Lower leg skin (tissue), 4 donors: Measurements from ENCODE around the gene BTBD16. TPM values are rescaled to one million over a fixed set of nuclear protein-coding genes. Genes with fewer than 3 reads are reported as not detected.

Source experiments
- DNase-seq, 2 donors: peaks; one replicate each; pipeline ENCODE4 v3.0.0-alpha.2; 2019; ENCODE audit warnings: low spot score in 2 of 2
- H3K4me3 ChIP-seq: fragments of 200-600 bp; sonication (generic); 2 replicates; pipeline ENCODE4 v1.5.1; 2017; ENCODE audit warnings: mild to moderate bottlenecking, low read depth; ENCODE audit not compliant: poor library complexity, severe bottlenecking
- CTCF ChIP-seq, 3 donors: fragments of 450-650 bp; IDR thresholded peaks; one replicate each; pipeline ENCODE4 v1.5.1; 2016; ENCODE audit warnings: antibody characterized with exemption in 3 of 3, mild to moderate bottlenecking in 3 of 3, moderate library complexity in 2 of 3
- POLR2A ChIP-seq, 2 donors: fragments of 450-650 bp; IDR thresholded peaks; one replicate each; pipeline ENCODE4 v1.6.1; 2016 to 2017; ENCODE audit warnings: antibody characterized with exemption in 2 of 2, mild to moderate bottlenecking in 1 of 2, moderate library complexity in 1 of 2
- WGBS, 2 donors: methylation state at CpG; one replicate each; pipeline ENCODE4 v1.1.5; 2018; 5-methylcytosine and 5-hydroxymethylcytosine counted together
- intact Hi-C: fragments of 100-400 bp; cut with DNase I; formaldehyde crosslinking; loops from one replicate; pipeline ENCODE4 v1.15.0; 2023; ENCODE audit warnings: low total_unique reads
- total RNA-seq, 4 donors: library from RNA; depleted of rRNA; stranded (reverse); fragments of >200 nt; gene quantifications; one replicate each; pipeline ENCODE4 v1.1.0, GENCODE V29; 2016

Gene BTBD16
- total RNA-seq, 4 donors from 2014 or later: 2.7 to 16.4 (median 9.0) TPM

- TF ChIP-seq POLR2A (IDR thresholded peaks at IDR 0.05) (no peak), CTCF (IDR thresholded peaks at IDR 0.05) (no peak)
- intact Hi-C loops: no loop called here
- peak in 1 of 2 donors; percentile 42 for DNase-seq
- H3K4me3 ChIP-seq: no peak overlapping the region
- WGBS, 2 donors: 94 to 96% methylated on average over 4 of the region's 4 CpGs
These were observed 86.6 kb downstream of the BTBD16 start for GRCh38 chr10:122357685-122358084.

- intact Hi-C loops: no loop called here
- no peak for DNase-seq
- TF ChIP-seq CTCF (IDR thresholded peaks at IDR 0.05) (no peak), POLR2A (IDR thresholded peaks at IDR 0.05) (no peak)
- H3K4me3 ChIP-seq: no peak overlapping the region
- WGBS, 2 donors: 80 to 83% methylated on average over 2 of the region's 2 CpGs
These were observed 88.5 kb downstream of the BTBD16 start for GRCh38 chr10:122359621-122360020.

GRCh38 chr10:122361046-122361445 lies 90.0 kb downstream of the BTBD16 start:
- TF ChIP-seq POLR2A (IDR thresholded peaks at IDR 0.05) (no peak), CTCF (IDR thresholded peaks at IDR 0.05) (no peak)
- intact Hi-C loops: no loop called here
- no peak for DNase-seq
- WGBS, 2 donors: 95 to 100% methylated on average over 1 of the region's 1 CpG
- no peak overlapping the region for H3K4me3 ChIP-seq

- peak in 1 of 2 donors; percentile 60 for DNase-seq
- WGBS, 2 donors: 94 to 97% methylated on average over 4 of the region's 4 CpGs
These were observed 91.0 kb downstream of the BTBD16 start for GRCh38 chr10:122362031-122362592.

GRCh38 chr10:122362621-122363020 lies 91.5 kb downstream of the BTBD16 start:
- 40 to 50% methylated on average over 2 of the region's 2 CpGs for WGBS, 2 donors
- TF ChIP-seq POLR2A (IDR thresholded peaks at IDR 0.05) (no peak), CTCF (IDR thresholded peaks at IDR 0.05) (no peak)
- DNase-seq: no peak
- no peak overlapping the region for H3K4me3 ChIP-seq
- intact Hi-C loops: no loop called here

More at GRCh38 chr10:122362031-122362592, 91.0 kb downstream of the BTBD16 start:
- intact Hi-C loops: no loop called here
- no peak for TF ChIP-seq POLR2A (IDR thresholded peaks at IDR 0.05)
- no peak for TF ChIP-seq CTCF (IDR thresholded peaks at IDR 0.05)
- no peak overlapping the region for H3K4me3 ChIP-seq

GRCh38 chr10:122363311-122363710 lies 92.2 kb downstream of the BTBD16 start:
- no peak overlapping the region for H3K4me3 ChIP-seq
- intact Hi-C loops: no loop called here
- TF ChIP-seq POLR2A (IDR thresholded peaks at IDR 0.05): no peak
- no peak for TF ChIP-seq CTCF (IDR thresholded peaks at IDR 0.05)
- 59 to 69% methylated on average over 2 of the region's 2 CpGs for WGBS, 2 donors
- DNase-seq: no peak
